GM12865 (cell line): ENCODE results near the gene LYRM4.
A peak's percentile ranks its signal among the peaks of the same experiment; 100 is the strongest.

Source experiments
- DNase-seq: peaks from one replicate; pipeline ENCODE4 v3.0.0; 2010; ENCODE audit warnings: low read depth
- H3K4me3 ChIP-seq: 2 replicates; pipeline ENCODE4 v1.5.1; 2011; ENCODE audit warnings: mild to moderate bottlenecking, low read depth, low read length, control low read depth
- CTCF ChIP-seq: IDR thresholded peaks from 2 replicates; pipeline ENCODE4 v1.5.1; 2011; ENCODE audit warnings: low read length, control low read depth, low read depth, inconsistent platforms; ENCODE audit not compliant: insufficient read depth; ENCODE audit errors: missing control alignments

Gene LYRM4

GRCh38 chr6:5201271-5201670, 59.5 kb downstream of the LYRM4 start:
- no peak for TF ChIP-seq CTCF
- no peak for DNase-seq
- H3K4me3 ChIP-seq, result no peak overlapping the region

DNA sequence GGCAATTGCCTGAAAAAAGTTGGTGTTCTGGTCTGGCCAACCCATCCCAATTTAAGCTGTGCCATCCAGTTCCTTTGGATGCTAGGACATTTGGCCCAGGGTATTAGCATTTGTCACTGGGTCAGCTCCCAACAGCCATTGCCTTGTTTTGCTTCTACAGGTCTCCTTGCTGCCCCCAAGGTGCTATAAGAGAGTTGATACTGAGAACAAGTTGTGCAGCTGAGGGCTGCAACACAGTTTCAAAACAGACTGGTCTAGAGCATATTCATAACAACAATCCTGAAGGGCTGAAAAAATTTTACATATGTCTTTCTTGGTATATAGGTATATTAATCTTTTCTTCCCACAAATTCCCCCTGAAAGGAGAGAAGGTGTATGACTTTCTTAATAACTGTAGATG, 61.0 kb downstream of the LYRM4 start:
- no peak for TF ChIP-seq CTCF
- DNase-seq, result peak; percentile 49
- no peak overlapping the region for H3K4me3 ChIP-seq

DNA sequence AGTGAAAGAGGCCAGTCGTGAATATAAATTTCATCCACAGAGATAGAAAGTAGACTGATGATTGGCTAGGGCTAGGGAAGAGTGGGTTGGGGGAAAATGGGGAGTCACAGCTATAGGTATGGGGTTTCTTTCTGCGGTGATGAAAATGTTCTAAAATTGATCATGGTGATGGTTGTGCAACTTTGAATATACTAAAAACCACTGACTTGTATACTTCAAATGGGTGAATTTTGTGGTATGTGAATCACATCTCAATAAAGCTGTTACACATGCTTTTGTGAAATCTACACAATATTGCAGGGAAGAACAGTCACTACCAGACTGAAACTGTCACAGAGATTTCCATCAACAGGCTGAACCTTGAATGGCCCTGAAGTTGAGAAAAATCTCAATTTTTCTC, 61.5 kb downstream of the LYRM4 start:
- no peak for DNase-seq
- no peak overlapping the region for H3K4me3 ChIP-seq

GRCh38 chr6:5197084-5197483, 63.7 kb downstream of the LYRM4 start:
- no peak for TF ChIP-seq CTCF

More for the DNA sequence above, 61.5 kb downstream of the LYRM4 start:
- no peak for TF ChIP-seq CTCF

DNA sequence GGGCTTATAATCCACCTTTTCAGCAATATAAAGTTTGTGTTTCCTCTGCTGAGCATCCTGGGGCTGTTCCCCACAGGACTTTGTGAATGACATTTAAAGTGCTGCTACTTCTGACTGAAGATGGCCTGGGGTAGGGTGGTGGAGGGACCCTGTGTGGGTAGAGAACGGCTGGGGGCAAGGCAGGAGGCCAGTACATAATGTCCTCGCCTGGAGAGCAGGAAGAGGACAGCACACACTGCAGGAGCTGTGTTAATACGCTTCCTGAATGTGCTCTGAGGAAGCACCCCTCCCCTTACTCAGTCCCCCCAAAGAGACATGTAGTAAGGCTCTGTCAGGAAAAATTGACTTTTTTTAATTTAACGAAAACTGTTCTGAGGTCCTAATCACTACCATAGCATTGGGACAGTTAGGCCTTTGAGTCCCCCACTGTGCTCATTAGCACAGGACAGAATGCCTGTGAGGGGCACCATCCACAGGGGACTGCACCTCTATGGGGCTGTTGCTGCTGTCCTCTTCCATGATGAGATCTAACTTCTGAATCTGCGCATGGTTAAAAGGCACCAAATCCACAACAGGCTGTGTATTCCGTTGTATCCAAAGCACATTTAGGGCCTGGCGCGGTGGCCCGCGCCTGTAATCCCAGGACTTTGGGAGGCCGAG, 68.5 kb downstream of the LYRM4 start:
- TF ChIP-seq CTCF, result no peak
- H3K4me3 ChIP-seq, result no peak overlapping the region
- DNase-seq, result no peak

More at GRCh38 chr6:5197084-5197483, 63.7 kb downstream of the LYRM4 start:
- H3K4me3 ChIP-seq, result no peak overlapping the region
- no peak for DNase-seq

DNA sequence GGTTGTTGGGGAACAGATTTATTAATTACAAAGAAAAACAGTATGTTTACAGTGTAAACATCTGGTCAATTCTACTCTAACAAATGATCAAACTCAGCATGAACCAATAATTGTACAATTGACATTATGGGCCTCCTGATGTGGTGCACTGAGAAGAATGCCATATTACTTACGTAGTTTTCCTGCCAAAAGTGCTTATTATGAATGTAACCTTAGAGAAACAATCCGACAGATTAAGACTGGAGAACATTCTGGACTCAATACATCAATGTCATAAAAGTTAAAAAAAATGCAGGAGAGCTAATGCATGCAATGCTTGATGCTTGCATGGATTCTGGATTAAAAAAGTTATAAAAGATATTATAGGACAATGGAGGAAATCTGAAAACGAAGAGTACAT, 69.0 kb downstream of the LYRM4 start:
- TF ChIP-seq CTCF, result no peak
- H3K4me3 ChIP-seq, result no peak overlapping the region
- no peak for DNase-seq

DNA sequence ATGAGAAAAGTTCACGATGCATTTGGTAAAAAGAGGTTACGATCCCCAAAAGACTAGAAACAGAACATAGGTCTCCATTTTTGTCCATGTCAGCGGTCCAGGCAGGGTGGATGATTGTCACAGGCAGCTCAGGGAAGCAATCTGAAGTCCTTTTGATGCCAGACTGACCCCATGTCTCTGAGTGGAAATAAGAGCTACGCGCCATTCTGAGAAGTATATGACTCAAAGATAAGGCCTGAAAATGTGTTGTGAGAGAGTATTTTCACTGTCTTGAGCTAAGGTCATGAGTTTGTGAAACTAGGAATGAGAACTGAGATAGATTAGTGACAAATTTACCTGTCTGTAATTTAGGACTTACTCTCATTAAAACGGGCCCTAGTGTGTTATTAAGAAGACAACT, 69.5 kb downstream of the LYRM4 start:
- H3K4me3 ChIP-seq, result no peak overlapping the region
- no peak for TF ChIP-seq CTCF
- DNase-seq, result peak; percentile 61
